Stimulated activated CD4-positive, alpha-beta T cell treated with anti-CD3 and anti-CD28 coated beads, Interleukin-2, amount 100 ng/mL, for 48 hours (primary cell): Measurements from ENCODE around the gene SMIM44.
A peak's percentile ranks its signal among the peaks of the same experiment; 100 is the strongest.
"Not testable (repeated sequence)": the region's sequence is repeated elsewhere in the genome, so short reads cannot be mapped to it uniquely, and the experiment has no call there.

Experiments
- DNase-seq, 2 donors: peaks; one replicate each; pipeline ENCODE4 v3.0.0-alpha.2; 2020

The SMIM44 gene

GRCh38 chr19:3456925-3457527 is 26.2 kb downstream of the SMIM44 start:
- no peak for DNase-seq

GRCh38 chr19:3455960-3456601 is 27.2 kb downstream of the SMIM44 start:
- no peak for DNase-seq

GRCh38 chr19:3455393-3455955 is 27.8 kb downstream of the SMIM44 start:
- no peak for DNase-seq

- DNase-seq: no peak
These were observed 28.4 kb downstream of the SMIM44 start for GRCh38 chr19:3454656-3455392.

GRCh38 chr19:3453840-3454239 is 29.4 kb downstream of the SMIM44 start:
- DNase-seq: no peak

- DNase-seq: not testable (repeated sequence)
These were observed 30.4 kb downstream of the SMIM44 start for GRCh38 chr19:3452942-3453214.

- no peak for DNase-seq
These were observed 30.9 kb downstream of the SMIM44 start for GRCh38 chr19:3452171-3452941.

- no peak for DNase-seq
These were observed 31.8 kb downstream of the SMIM44 start for GRCh38 chr19:3451451-3451866.

- DNase-seq: no peak
These were observed 32.3 kb downstream of the SMIM44 start for GRCh38 chr19:3450796-3451411.

GRCh38 chr19:3448616-3449334 is 34.5 kb downstream of the SMIM44 start:
- DNase-seq: no peak

GRCh38 chr19:3446657-3447056 is 36.6 kb downstream of the SMIM44 start:
- DNase-seq: not testable (repeated sequence)

GRCh38 chr19:3444695-3445234 is 38.5 kb downstream of the SMIM44 start:
- no peak for DNase-seq

- no peak for DNase-seq
These were observed 39.2 kb downstream of the SMIM44 start for GRCh38 chr19:3443840-3444694.

GRCh38 chr19:3442487-3443071 is 40.7 kb downstream of the SMIM44 start:
- DNase-seq: no peak

GRCh38 chr19:3441986-3442329 is 41.3 kb downstream of the SMIM44 start:
- no peak for DNase-seq

- no peak for DNase-seq
These were observed 41.9 kb downstream of the SMIM44 start for GRCh38 chr19:3441089-3441985.

- DNase-seq: peak; percentile 50 to 51
These were observed 43.2 kb downstream of the SMIM44 start for GRCh38 chr19:3440082-3440481.

GRCh38 chr19:3434630-3435553 is 48.3 kb downstream of the SMIM44 start:
- DNase-seq: peak; percentile 94 to 95
